Hematopoietic multipotent progenitor cell treated with erythropoietin and hydrocortisone succinate and interleukin-3 and kit ligand, for 6 days (in vitro differentiated cells): Measurements from ENCODE around the gene ARHGAP1.
"Not testable (repeated sequence)": the region's sequence is repeated elsewhere in the genome, so short reads cannot be mapped to it uniquely, and the experiment has no call there.

Experiments
- DNase-seq: peaks from one replicate; pipeline ENCODE4 v3.0.0-alpha.2; 2015

Gene ARHGAP1

DNA sequence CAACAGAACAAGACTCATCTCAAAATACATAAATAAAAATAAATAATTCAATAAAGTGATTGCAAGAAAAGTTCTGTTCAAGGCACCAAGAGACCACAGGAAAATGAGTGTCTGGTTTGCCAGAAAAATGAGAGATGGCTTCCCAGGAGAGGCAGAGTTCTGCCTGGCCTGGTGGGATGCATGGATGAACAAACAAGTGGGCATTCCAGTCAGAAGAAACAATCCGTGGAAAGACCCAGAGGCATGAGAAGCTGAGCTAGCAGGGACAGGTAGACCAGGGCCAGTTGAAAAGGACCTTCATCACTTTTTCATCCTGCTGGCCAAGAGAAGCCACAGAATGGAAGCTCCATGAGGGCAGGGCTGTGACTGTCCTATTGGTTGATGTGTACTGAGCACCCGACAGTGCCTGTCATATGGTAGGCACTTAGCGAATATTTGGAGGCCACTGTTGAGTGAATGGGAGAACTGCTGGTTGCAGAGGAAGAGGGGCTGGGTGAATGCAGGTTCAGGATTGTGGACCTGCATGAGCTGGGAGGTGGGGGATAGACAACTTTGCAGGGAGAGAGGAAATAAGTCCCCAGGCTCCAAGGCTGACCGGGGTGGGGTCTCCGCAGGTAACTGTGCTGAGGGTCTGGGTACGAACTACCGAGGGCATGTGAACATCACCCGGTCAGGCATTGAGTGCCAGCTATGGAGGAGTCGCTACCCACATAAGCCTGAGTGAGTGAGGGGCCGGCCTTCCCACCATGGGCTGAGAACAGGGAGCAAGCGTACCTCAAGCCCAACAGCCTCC, 22.3 kb upstream of the ARHGAP1 start:
- no peak for DNase-seq

DNA sequence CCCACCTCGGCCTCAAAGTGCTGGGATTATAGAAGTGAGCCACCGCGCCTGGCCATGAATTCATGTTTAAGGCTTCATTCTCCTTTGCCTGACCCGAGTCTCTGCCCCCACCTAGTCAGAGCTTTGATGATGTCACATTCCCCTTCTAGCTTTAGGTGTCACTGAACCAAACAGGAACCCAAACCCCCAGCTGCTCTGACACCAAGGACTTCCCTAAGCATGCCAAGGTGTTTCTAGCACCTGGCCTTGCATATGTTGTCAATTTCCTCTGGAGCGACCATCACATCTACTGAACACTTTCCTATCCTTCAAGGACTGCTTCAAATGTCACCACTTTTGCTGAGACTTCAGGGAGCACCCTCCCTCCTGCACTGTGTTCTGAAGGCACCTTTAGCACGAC, 20.9 kb upstream of the ARHGAP1 start:
- DNase-seq = no peak

DNA sequence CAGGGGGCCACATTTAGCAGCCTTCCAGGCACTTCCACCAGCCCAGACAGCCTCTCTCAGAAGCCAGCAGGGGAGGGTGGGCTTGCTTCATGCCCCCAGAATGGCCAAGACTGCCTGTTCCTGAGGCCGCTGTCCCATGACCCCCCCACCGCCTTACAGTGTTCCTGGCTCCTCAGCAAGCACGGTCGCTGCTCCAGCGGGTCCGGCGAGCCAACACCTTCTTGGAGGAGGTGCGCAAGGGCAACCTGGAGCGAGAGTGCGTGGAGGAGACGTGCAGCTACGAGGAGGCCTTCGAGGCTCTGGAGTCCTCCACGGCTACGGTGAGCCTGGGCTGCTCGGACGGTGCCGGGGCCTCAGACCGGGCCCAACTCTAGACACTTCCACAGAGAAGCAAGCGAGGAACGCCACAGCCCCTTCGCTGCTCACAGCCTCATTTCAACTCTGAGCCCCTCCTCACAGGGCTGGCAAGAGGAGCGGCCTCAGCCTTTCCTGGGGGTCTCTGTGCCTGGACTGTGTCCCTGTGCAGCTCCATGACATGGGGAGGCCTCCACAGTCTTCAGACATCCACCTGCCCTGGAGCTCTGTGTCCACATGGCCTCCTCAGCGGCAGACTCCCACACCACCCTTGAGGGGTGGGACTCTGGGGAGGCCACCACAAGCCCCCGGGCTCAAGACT, 19.3 kb upstream of the ARHGAP1 start:
- DNase-seq = no peak

DNA sequence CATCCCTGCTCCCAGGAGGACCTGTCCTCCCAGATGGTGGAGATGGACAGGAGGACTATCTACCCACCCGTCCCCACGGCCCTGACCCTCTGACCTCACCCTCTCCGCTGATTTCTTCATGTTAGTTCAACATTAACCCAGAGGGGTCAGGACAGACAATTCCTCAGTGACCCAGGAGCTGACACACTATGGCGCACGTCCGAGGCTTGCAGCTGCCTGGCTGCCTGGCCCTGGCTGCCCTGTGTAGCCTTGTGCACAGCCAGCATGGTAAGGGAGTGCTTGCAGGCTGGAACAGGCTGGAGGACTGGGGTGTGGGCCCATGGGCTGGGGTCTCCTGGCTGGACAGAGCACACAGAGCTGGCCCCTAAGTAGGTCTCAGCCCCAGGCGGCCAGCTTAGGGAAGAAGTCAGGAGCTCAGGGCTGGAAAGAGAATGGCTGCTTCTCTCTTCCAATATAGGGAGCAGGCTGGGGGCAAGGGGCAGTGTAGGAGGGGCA, 18.7 kb upstream of the ARHGAP1 start, which contains the start of gene F2:
Gene F2 (plus strand): TSS at position 166 of the 495 bp plus-strand sequence. CDS start 23 bp downstream, at position 189.
- DNase-seq = no peak

DNA sequence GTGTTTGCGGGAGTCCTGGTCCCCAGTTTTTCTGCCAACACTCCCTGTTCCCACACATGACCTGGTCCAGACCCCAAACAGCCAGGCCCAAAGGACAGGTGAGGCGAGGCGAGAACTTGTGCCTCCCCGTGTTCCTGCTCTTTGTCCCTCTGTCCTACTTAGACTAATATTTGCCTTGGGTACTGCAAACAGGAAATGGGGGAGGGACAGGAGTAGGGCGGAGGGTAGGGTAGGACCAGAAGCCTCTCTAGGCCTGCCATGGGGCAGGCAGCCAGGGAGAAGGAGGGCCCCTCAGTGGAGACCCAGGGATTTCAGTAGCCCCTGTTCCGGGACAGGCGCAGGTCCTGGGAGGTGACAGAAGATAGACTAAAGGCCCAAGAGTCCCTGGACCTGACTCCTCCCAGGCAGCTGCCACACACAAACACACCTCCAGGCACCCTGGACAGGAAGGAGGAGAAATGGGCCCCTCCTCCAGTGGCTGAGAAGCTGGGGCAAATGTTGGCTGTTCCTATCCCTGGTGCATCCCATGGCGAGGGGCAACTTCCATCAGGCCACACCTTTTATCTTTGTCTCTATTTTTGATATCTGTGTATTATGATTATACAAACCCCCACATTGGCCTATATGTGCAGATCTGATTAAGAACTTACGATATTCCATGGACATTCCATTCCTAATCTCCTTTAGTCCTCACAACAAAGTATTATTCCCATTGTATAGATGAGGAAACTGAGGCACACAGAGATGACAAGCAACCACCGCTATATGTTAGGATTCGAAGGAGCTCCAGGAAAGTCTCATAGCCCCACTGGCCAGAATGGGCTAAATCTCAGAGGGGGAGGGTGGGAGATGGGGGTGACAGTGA, 18.0 kb upstream of the ARHGAP1 start:
- peak; percentile 41 for DNase-seq

DNA sequence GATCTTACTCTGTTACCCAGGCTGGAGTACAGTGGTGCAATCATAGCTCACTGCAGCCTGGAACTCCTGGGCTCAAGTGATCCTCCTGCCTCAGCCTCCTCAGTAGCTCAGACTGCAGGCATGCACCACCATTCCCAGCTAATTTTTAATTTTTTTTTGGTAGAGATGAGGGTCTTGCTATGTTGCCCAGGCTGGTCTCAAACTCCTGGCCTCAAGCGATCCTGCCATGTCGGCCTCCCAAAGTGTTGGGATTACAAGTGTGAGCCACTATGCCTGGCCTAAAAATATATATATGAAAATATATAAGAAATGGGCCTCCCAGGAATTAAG, 17.4 kb upstream of the ARHGAP1 start:
- DNase-seq = not testable (repeated sequence)

DNA sequence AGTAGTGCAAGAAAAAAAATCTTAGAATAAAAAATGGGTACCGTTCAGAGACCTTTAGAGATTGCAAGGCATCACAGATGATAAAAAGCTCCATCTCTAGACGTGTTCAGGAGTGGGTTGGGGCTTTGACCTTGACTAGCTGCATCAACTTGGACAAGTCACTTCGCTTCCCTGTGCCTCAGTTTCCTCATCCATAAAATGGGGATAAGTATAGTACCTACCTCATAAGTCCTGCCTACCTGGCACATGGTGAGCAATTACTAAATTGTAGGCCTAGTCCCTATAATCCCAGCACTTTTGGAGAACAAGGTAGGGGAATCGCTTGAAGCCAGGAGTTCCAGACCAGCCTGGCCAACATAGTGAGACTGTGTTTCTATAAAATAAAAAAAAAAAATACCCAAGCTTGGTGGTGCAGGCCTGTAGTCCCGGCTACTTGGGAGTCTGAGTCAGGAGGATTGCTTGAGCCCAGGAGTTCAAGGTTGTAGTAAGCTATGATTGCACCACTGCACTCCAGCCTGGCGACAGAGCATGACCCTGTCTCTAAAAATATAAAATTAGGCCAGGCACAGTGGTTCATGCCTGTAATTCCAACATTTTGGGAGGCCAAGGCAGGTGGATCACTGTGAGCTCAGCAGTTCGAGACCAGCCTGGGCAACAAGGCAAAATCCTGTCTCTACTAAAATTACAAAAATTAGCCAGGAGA, 12.6 kb upstream of the ARHGAP1 start:
- no peak for DNase-seq

DNA sequence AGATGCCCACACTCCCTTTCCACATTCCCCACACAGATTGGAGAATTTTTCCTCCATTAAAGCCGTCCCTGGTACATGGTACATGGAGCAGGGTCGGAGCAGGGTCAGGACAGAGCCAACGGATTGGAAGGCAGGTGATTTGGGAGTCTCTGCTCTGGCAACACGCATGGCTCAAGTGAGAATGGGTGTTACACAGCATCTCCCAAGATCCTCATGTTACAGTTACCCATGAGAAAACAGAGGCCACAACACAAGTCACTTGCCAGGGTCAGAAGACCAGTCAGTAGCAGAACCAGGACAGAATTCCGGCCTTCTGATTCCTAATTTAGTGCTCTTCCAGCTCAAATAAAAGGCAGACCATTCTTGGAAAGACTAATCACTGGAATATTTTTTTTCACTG, 10.9 kb upstream of the ARHGAP1 start:
- DNase-seq = no peak

DNA sequence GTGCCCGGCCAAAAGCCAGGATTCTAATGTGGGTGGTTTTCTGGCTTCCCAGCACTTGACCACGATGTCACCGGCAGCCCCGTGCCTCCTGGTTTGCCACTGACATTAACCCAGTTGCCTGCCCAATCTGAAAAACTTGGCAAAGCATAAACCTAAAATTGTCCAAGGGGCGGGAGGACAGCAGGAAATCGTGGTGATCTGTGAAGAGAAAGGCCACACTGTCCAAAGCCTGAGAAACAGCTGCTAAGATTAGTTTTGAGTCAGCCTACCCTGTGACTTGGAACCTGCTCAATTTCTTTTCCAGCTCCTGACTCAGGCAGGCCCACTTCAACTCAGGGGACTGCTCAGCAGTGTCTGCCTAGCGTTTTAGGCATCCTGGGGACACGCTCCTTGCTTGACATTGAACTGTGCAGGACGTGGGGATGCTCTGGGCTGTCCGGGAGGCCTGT, 10.4 kb upstream of the ARHGAP1 start:
- DNase-seq = no peak

DNA sequence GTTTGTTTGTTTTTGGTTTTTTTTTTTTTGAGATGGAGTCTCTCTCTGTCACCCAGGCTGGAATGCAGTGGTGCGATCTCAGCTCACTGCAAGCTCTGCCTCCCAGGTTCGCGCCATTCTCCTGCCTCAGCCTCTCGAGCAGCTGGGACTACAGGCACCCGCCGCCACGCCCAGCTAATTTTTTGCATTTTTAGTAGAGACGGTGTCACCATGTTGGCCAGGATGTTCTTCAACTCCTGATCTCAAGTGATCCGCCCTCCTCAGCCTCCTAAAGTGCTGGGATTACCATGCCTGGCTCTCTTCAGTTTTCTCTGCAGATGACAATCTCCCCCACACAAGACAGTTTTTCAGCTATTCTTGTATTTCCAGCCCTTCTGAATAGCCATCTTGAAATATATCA, 8.9 kb upstream of the ARHGAP1 start:
- not testable (repeated sequence) for DNase-seq

DNA sequence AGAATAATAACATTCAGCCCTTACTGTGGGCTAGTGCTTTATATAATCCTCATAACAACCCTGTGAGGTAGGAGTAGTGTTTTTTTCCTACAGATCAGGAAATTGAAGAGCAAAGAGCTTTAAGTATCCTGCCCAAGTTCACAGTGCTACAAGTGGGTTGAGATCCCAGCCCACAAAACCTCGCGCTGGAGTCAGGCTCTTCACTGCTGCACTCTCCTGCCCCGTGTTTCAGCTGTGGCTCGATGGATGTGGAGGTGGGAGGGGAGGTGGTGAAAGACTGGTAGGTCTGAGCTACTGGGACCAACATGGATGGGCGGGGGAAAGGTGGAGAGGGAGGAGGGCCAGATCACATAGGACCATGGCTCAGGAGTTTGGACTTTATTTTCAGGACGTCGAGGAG, 6.5 kb upstream of the ARHGAP1 start:
- DNase-seq = no peak

DNA sequence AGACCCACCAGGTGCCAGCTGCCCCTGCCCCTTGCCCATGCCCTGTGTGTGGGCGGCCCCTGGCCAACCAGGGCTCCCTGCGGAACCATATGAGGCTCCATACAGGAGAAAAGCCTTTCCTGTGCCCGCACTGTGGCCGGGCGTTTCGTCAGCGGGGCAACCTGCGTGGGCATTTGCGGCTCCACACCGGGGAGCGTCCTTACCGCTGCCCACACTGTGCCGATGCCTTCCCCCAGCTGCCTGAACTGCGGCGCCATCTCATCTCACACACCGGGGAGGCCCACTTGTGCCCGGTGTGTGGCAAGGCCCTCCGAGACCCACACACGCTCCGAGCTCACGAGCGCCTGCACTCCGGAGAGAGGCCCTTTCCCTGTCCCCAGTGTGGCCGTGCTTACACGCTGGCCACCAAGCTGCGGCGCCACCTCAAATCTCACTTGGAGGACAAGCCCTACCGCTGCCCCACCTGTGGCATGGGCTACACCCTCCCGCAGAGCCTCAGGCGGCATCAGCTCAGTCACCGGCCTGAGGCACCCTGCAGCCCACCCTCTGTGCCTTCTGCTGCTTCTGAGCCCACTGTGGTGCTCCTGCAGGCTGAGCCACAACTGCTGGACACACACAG, 4.8 kb upstream of the ARHGAP1 start:
- DNase-seq = no peak

DNA sequence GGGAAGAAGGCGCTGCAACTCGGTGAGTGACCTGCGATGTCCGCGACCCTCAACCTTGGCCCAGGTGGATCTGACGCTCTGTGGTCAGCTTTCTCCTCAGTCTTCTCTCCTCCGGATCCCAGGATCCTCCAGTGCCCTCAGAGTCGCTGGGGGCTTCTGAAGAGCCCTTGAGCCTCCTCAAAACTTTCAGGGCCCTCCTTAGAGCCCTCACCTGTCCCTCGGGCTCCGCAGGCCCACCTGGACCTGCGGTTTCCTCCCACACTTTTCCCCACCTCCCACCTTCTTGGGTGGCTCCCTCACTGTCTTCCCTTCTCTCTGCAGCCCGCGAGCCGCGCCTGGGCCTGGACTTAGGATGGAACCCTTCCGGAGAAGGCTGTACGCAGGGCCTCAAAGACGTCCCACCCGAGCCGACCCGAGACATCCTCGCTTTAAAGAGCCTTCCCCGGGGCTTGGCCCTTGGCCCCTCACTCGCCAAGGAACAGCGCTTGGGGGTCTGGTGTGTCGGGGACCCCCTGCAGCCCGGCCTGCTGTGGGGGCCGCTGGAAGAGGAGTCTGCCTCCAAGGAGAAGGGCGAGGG, 747 bp upstream of the ARHGAP1 start:
- DNase-seq = no peak

DNA sequence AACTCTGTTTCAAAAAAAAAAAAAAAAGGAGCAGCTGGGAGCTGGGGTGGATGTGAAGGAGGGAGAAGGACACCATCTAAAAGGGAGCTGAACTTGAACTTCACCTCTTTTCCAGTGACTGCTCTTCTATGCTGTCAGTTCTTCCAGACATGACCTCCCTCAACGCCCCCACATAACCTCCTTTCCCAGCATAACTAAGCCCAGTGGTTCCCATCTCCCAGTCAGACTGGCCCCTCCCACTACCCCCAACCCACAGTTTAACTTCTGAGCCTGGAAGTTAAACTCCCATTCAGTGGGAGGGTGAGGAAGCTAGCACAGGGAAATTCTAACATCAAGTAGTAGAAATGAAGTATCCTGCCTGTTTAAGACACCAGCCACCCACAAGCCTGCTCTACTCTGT, 1.8 kb downstream of the ARHGAP1 start:
- DNase-seq = no peak

DNA sequence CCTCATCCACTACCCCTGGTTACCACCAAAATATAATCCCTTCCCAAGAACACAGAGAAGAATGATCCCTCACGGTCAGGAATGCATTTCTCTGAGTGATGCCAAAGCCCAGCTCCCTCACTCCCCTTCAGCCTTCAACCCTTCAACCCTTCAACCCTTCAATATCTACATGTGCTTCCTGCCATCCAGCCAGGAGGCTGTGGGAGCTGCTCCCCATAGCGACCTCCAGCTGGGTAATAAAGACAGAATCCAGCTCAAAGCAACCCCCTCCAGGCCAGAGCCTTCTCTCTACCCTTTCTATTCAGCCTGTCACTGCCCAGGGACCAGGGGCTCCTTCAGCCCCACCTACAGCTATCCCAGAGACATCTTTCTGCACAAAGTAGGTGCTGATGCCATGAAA, 2.7 kb downstream of the ARHGAP1 start:
- DNase-seq = no peak

DNA sequence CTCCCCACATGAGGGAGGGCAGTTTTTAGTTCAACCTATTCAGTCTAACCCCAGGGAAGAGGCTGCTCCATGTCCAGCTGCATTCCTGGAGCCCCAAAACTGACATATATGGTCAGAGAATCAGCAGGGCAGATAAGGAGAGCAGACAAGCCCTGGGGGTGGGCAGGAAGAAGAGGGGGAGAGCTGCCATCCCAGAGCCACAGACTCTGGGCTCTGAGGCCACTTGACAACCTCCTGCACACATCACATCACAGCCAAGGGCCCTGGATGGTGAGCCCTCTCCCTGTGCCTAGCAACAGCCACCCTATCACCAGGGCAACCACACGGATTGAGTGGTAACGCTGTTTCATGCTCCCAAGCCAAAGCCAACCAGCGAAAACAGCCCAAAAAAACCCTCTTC, 3.1 kb downstream of the ARHGAP1 start:
- DNase-seq = no peak

DNA sequence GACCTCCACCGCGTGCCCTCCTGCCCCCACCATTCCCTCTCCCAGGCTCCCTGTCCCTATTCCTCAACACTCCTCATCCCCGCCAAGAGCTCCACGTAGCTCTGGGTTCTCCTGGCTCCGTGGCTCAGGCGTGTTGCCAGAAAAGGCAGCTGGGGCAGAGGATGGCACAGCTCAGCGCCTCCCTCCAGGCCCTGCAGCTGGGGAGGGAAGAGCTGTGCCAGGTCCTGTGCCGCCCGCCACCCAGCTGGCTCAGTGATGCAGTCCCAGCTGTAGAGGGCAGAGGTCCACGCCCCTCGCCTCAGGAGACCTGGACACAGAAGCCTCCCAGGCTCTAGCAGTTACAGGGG, 4.2 kb downstream of the ARHGAP1 start:
- no peak for DNase-seq

DNA sequence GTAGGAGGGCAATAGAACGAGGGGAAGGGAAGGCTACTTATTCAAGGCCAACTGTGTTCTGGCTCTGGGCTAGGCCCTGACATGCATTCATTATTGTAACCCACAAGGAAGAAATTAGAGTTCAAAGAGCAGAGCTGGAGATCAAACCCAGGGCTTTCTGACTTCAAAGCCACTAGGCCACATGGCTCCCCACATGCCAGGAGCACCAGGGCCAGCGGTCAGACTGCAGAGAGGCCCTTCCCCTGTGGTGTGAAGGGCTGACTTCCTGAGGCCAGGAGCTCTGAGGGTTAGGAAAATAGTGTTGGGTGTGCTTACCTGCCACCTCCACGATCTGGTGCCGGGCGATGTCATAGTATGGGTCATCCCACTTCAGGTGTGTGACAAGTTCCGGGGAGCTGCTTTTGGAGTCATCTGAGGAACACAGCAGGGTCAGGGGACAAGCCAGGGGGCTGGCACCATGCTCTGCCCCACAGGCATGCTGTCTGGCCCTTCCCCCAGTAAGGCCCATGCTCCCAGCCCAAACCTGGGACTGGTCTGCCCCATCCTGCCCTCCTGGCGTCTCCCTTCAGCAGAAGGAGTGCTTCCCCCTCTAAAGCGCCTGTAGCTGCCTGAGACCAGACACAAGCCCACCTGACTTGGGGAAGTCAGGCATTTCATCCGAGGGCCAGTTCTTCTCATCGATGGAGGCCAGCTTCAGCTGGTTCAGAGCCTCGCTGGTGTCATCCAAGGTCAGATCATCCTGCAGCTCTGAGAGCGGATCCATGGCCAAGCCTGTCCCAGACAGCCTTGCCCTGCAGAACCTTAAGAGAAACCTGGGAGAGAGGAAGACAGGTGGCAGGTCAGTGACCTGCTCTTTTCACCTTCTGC, 4.8 kb downstream of the ARHGAP1 start:
- DNase-seq = no peak

DNA sequence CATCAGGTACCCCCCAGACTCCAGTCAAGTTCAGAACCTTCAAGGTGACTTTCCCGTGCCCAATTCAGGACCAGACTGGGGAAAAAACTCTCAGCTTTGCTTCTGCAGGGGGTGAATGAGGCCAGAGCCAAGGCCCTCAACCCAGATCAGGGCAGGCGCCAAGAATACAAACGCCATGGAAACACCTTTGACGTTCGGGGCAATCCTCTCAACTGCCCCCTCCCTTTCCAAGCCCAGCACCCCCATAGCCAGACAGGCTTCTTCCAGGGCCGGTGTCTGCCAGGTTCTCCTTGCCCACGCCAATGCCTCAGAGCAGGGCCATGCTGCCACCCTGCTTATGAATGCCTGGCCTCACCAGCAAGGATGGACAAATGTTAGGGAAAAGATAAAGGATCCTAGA, 5.8 kb downstream of the ARHGAP1 start:
- DNase-seq = no peak

DNA sequence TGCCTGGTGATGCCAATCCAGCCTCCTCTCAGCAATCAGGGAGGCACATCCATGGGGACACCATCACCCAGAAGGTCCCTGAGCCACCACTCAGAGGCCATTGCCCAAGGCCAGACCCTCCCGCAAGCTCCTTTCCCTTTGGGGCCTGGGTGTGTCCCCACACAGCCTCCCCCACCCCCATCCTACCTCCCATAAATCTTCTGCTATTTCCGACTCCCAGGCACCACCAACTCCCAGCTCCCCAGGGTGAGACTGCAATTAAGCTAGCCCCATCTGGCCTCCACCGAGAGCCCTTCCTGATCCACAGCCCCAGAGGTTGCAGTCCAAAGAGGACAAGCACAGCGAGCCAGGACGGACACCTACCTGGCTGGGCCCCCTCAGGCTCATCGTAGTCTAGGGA, 6.3 kb downstream of the ARHGAP1 start:
- DNase-seq = no peak

DNA sequence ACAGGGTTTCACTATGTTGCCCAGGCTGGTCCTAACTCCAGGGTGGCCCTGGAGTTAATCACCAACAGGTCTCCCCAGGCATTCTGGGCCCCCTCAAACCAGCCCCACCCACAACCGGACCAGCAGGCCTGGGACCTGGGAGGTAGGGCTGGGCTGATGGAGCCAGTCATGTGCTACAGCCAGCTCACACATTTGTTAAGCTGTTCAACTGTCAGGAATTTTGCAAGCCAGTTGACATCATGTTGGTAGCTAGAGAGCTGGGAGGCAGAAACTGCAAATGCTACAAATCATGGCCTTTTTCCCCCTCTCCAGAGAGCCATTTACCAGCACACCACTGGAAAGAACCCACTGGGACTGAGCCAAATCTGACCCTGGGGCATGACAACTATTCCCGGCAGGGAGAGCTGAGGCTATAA, 6.8 kb downstream of the ARHGAP1 start:
- DNase-seq = no peak
